B cell (primary cell): ENCODE measurements around the gene CDHR1. TPM values are rescaled to one million over a fixed set of nuclear protein-coding genes. Genes with fewer than 3 reads are reported as not detected.

Source experiments
- ATAC-seq: fragments of 200-7000 bp; cut with Tn5 transposase; one replicate; pipeline ENCODE4 v1.10.0; 2021; ENCODE audit warnings: low read depth, mild to moderate bottlenecking, moderate number of reproducible peaks, moderate library complexity
- CTCF ChIA-PET: fragments of 350-600 bp; sonication (Branson Sonifier 250); formaldehyde crosslinking; loops from one replicate; lab custom pipeline; 2021; ENCODE audit warnings: antibody characterized with exemption, inconsistent platforms; lab: Charles Lee
- POLR2A ChIA-PET: fragments of 350-600 bp; sonication (Branson Sonifier 250); formaldehyde crosslinking; loops from one replicate; lab custom pipeline; 2021; ENCODE audit warnings: antibody characterized with exemption; lab: Charles Lee
- DNase-seq: peaks from one replicate; pipeline ENCODE4 v3.0.0; 2013
- H2AFZ ChIP-seq: 2 replicates; pipeline ENCODE4 v1.6.1; 2012; ENCODE audit warnings: mild to moderate bottlenecking, low read depth, low read length; ENCODE audit not compliant: insufficient read depth, poor library complexity, severe bottlenecking
- H3K27ac ChIP-seq, 2 donors: 1 replicate in 1 of 2; 2 replicates in 1 of 2; pipeline ENCODE4 v1.5.1; 2012 to 2013; ENCODE audit warnings: low read length in 2 of 2, mild to moderate bottlenecking in 2 of 2, moderate library complexity in 1 of 2
- H3K27me3 ChIP-seq, 4 experiments: fragments of 200-600 bp in 1 of 4; sonication (generic) in 1 of 4; replicated peaks in 1 of 4; 1 replicate in 2 of 4; 2 replicates in 2 of 4; pipeline versions ENCODE4 v1.6.1 to v1.7.0; 2013 to 2016; ENCODE audit warnings: low read length in 3 of 4, mild to moderate bottlenecking in 2 of 4, mixed read lengths in 1 of 4, moderate library complexity in 1 of 4; ENCODE audit not compliant: insufficient read depth in 4 of 4, control insufficient read depth in 3 of 4; ENCODE audit errors: control extremely low read depth in 1 of 4
- H3K36me3 ChIP-seq, 2 experiments: replicated peaks in 1 of 2; 1 replicate in 1 of 2; 2 replicates in 1 of 2; pipeline versions ENCODE4 v1.6.1 to v1.7.1; 2013; ENCODE audit warnings: low read length in 1 of 2; ENCODE audit not compliant: insufficient read depth in 2 of 2, control insufficient read depth in 1 of 2; ENCODE audit errors: control extremely low read depth in 1 of 2, extremely low read depth in 1 of 2
- H3K4me1 ChIP-seq, 2 donors: fragments of 200-600 bp in 1 of 2; sonication (generic) in 1 of 2; 1 replicate in 1 of 2; 2 replicates in 1 of 2; pipeline versions ENCODE4 v1.5.1 to v1.6.1; 2013 to 2017; ENCODE audit warnings: low read length in 2 of 2; ENCODE audit not compliant: control insufficient read depth in 2 of 2, insufficient read depth in 2 of 2
- H3K4me2 ChIP-seq: replicated peaks from 2 replicates; pipeline ENCODE3; 2012; ENCODE audit warnings: mild to moderate bottlenecking, low read depth, low read length; ENCODE audit not compliant: poor library complexity, severe bottlenecking
- H3K4me3 ChIP-seq, 5 experiments: fragments of 200-600 bp in 1 of 5; sonication (generic) in 1 of 5; 1 replicate in 3 of 5; 2 replicates in 2 of 5; pipeline versions ENCODE4 v1.5.1 to v1.7.0; 2011 to 2016; ENCODE audit warnings: low read length in 4 of 5, mild to moderate bottlenecking in 4 of 5, low read depth in 2 of 5, control low read depth in 1 of 5, moderate library complexity in 1 of 5; ENCODE audit not compliant: insufficient read depth in 1 of 5; ENCODE audit errors: control extremely low read depth in 1 of 5, extremely low read depth in 1 of 5
- H3K79me2 ChIP-seq: fragments of 200-600 bp; sonication (generic); one replicate; pipeline ENCODE4 v1.6.0; 2016; ENCODE audit warnings: low read length; ENCODE audit not compliant: control insufficient read depth, insufficient read depth
- H3K9ac ChIP-seq: fragments of 200-600 bp; sonication (generic); 2 replicates; pipeline ENCODE4 v1.6.1; 2017; ENCODE audit warnings: mild to moderate bottlenecking, low read length, moderate library complexity
- H3K9me3 ChIP-seq, 3 donors: one replicate each; pipeline versions ENCODE4 v1.6.1 to v1.7.1; 2013; ENCODE audit warnings: low read length in 2 of 3; ENCODE audit not compliant: control insufficient read depth in 2 of 3, insufficient read depth in 1 of 3; ENCODE audit errors: control extremely low read depth in 1 of 3
- H4K20me1 ChIP-seq: 2 replicates; pipeline ENCODE4 v1.6.0; 2012; ENCODE audit warnings: mild to moderate bottlenecking, low read length; ENCODE audit not compliant: insufficient read depth, control insufficient read depth, poor library complexity, severe bottlenecking
- H3K27ac Mint-ChIP-seq: one replicate; pipeline ENCODE4 v1.8.0; 2021; ENCODE audit warnings: mixed read lengths
- H3K27me3 Mint-ChIP-seq: one replicate; pipeline ENCODE4 v1.8.0; 2021; ENCODE audit warnings: mixed read lengths
- H3K4me1 Mint-ChIP-seq: one replicate; pipeline ENCODE4 v1.8.0; 2021; ENCODE audit warnings: mixed read lengths
- H3K4me3 Mint-ChIP-seq: one replicate; pipeline ENCODE4 v1.8.0; 2021; ENCODE audit warnings: mixed read lengths
- H3K9me3 Mint-ChIP-seq: one replicate; pipeline ENCODE4 v1.8.0; 2022; ENCODE audit warnings: mixed read lengths; ENCODE audit not compliant: insufficient read depth
- CTCF ChIP-seq: fragments of 200-600 bp; IDR thresholded peaks from one replicate; pipeline ENCODE4 v1.8.0; 2022; ENCODE audit warnings: antibody characterized with exemption, mild to moderate bottlenecking
- EZH2 ChIP-seq: IDR thresholded peaks from 2 replicates; pipeline ENCODE4 v1.6.1; 2012; ENCODE audit warnings: borderline replicate concordance, low read depth, mild to moderate bottlenecking, moderate library complexity, low read length; ENCODE audit not compliant: insufficient read depth, poor library complexity, severe bottlenecking
- WGBS: methylation state at CpG from one replicate; pipeline ENCODE4 v1.1.5; 2013; ENCODE audit warnings: missing lambda C conversion rate; ENCODE audit not compliant: insufficient coverage; 5-methylcytosine and 5-hydroxymethylcytosine counted together
- intact Hi-C: fragments of 100-400 bp; cut with micrococcal nuclease; formaldehyde crosslinking; loops from one replicate; pipeline ENCODE4 v1.10.0; 2022
- polyA plus RNA-seq: library from polyadenylated mRNA; depleted of rRNA; stranded (reverse); fragments of >200 nt; gene quantifications from 2 replicates; pipeline ENCODE4 v1.2.3, GENCODE V29; 2012
- total RNA-seq, 2 donors: library from RNA; stranded (reverse); fragments of 120-200 nt in 1 of 2; gene quantifications; 1 replicate in 1 of 2; 2 replicates in 1 of 2; pipeline versions ENCODE4 v1.2.3 to v1.2.4, GENCODE V29; 2013 to 2022

The CDHR1 gene
- total and polyA plus RNA-seq, 2 donors (not counting 1 experiment from before 2014, with no cell fraction given) = 0.31 to 1.7 TPM

- H3K27ac Mint-ChIP-seq = no peak overlapping the region
- TF ChIP-seq EZH2 (no peak), CTCF (no peak)
- Histone ChIP-seq H3K36me3 (no peaks in the 10 kb centered on the region), H3K4me3 (no peak overlapping the region), H2AFZ (no peak overlapping the region), H3K79me2 (no peaks in the 10 kb centered on the region), H3K9me3 (peaks cover 0 to 5% (median 0%) of the 10 kb centered on the region in 3 donors), H3K27ac (no peak overlapping the region), H3K4me1 (peaks cover 14 to 15% of the 10 kb centered on the region in 2 donors), H3K9ac (no peak overlapping the region), H3K4me2 (no peak overlapping the region), H3K27me3 (peaks cover 0 to 41% (median 23%) of the 10 kb centered on the region in 4 experiments), H4K20me1 (no peaks in the 10 kb centered on the region)
- POLR2A ChIA-PET = no interaction called here
- CTCF ChIA-PET = interaction anchor here (1.4 to 2.1 kb wide), 2 partner anchors 12 to 49 kb away, joined by 3 to 4 read pairs; no protein-coding TSS in a partner anchor
- intact Hi-C loops = no loop called here
- H3K9me3 Mint-ChIP-seq = no peaks in the 10 kb centered on the region
- H3K27me3 Mint-ChIP-seq = peaks cover 34% of the 10 kb centered on the region
- 77% methylated on average over 5 of the region's 5 CpGs for WGBS
- H3K4me3 Mint-ChIP-seq = no peak overlapping the region
- ATAC-seq = no peak
- DNase-seq = no peak
- H3K4me1 Mint-ChIP-seq = peaks cover 8% of the 10 kb centered on the region
Measured at GRCh38 chr10:84196941-84197340, 2.6 kb downstream of the CDHR1 start.

DNA sequence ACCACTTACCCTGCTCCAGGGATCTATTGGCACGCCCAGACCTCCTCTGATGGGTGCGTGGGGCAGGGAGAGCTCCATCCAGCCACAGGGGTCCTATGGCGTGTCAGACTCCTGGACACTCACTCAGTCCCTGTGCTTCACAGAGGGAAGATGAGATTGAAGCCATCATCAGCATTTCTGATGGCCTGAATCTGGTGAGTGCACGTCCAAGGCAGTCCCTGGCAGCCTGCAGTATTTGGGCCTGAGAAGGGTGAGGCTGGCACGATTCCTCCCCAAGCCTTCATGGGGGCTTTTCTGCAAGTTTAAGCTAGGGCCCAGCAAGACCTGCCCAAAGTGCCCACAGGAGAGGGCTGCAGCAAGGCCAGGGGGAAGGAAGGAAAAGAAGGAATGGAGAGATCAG, 3.3 kb downstream of the CDHR1 start:
- peaks cover 14 to 15% of the 10 kb centered on the region in 2 donors for H3K4me1 ChIP-seq
- ChIA-PET POLR2A (no interaction called here), CTCF (interaction anchor here (1.0 to 2.1 kb wide), 3 partner anchors 11 to 49 kb away, joined by 3 to 4 read pairs (median 3); no protein-coding TSS in a partner anchor)
- Mint-ChIP-seq H3K27ac (no peak overlapping the region), H3K4me3 (no peak overlapping the region), H3K9me3 (no peaks in the 10 kb centered on the region), H3K4me1 (peaks cover 8% of the 10 kb centered on the region), H3K27me3 (peaks cover 31% of the 10 kb centered on the region)
- TF ChIP-seq CTCF = no peak
- no peak for TF ChIP-seq EZH2
- intact Hi-C loops = no loop called here
- no peak overlapping the region for H3K4me2 ChIP-seq
- H3K4me3 ChIP-seq = no peak overlapping the region
- H3K27ac ChIP-seq = no peak overlapping the region
- ATAC-seq = no peak
- peaks cover 0 to 41% (median 23%) of the 10 kb centered on the region in 4 experiments for H3K27me3 ChIP-seq
- peaks cover 0 to 5% (median 0%) of the 10 kb centered on the region in 3 donors for H3K9me3 ChIP-seq
- no peaks in the 10 kb centered on the region for H4K20me1 ChIP-seq
- WGBS = 87% methylated on average over 5 of the region's 5 CpGs
- no peaks in the 10 kb centered on the region for H3K36me3 ChIP-seq
- H2AFZ ChIP-seq = no peak overlapping the region
- no peaks in the 10 kb centered on the region for H3K79me2 ChIP-seq
- no peak overlapping the region for H3K9ac ChIP-seq
- no peak for DNase-seq
